ENCODE data around the gene IFT122.
"Not testable (repeated sequence)": the region's sequence is repeated elsewhere in the genome, so short reads cannot be mapped to it uniquely, and the experiment has no call there.

Gene IFT122

DNA sequence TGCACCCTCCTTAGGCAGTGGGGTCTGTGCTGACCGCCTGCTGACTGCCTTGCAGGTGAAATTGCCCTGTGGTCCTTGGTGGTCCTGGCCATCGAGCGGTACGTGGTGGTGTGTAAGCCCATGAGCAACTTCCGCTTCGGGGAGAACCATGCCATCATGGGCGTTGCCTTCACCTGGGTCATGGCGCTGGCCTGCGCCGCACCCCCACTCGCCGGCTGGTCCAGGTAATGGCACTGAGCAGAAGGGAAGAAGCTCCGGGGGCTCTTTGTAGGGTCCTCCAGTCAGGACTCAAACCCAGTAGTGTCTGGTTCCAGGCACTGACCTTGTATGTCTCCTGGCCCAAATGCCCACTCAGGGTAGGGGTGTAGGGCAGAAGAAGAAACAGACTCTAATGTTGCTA is 90.8 kb downstream of the IFT122 start:
- no peaks in the 10 kb centered on the region for H3K27me3 Mint-ChIP-seq
- no peak overlapping the region for H3K27ac Mint-ChIP-seq
- no peaks in the 10 kb centered on the region for H3K9me3 Mint-ChIP-seq (ENCODE audit: low read depth)
- no peak overlapping the region for H3K4me3 Mint-ChIP-seq
- no peaks in the 10 kb centered on the region for H3K4me1 Mint-ChIP-seq (ENCODE audit: low read depth)
- no peaks in the 10 kb centered on the region for H3K36me3 Mint-ChIP-seq

DNA sequence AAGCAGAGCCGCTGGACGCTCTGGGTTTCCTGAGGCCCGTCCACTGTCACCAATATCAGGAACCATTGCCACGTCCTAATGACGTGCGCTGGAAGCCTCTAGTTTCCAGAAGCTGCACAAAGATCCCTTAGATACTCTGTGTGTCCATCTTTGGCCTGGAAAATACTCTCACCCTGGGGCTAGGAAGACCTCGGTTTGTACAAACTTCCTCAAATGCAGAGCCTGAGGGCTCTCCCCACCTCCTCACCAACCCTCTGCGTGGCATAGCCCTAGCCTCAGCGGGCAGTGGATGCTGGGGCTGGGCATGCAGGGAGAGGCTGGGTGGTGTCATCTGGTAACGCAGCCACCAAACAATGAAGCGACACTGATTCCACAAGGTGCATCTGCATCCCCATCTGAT is 91.7 kb downstream of the IFT122 start:
- Mint-ChIP-seq H3K27ac (no peak overlapping the region), H3K27me3 (no peaks in the 10 kb centered on the region), H3K36me3 (no peaks in the 10 kb centered on the region)

DNA sequence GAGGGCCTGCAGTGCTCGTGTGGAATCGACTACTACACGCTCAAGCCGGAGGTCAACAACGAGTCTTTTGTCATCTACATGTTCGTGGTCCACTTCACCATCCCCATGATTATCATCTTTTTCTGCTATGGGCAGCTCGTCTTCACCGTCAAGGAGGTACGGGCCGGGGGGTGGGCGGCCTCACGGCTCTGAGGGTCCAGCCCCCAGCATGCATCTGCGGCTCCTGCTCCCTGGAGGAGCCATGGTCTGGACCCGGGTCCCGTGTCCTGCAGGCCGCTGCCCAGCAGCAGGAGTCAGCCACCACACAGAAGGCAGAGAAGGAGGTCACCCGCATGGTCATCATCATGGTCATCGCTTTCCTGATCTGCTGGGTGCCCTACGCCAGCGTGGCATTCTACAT is 92.2 kb downstream of the IFT122 start:
- H3K4me1 Mint-ChIP-seq (ENCODE audit: low read depth): no peaks in the 10 kb centered on the region
- H3K27me3 Mint-ChIP-seq: no peaks in the 10 kb centered on the region
- no peaks in the 10 kb centered on the region for H3K36me3 Mint-ChIP-seq
- no peaks in the 10 kb centered on the region for H3K9me3 Mint-ChIP-seq (ENCODE audit: low read depth)
- H3K4me3 Mint-ChIP-seq: no peak overlapping the region
- no peak overlapping the region for H3K27ac Mint-ChIP-seq

More for the DNA sequence above, 91.7 kb downstream of the IFT122 start:
- H3K9me3 Mint-ChIP-seq (ENCODE audit: low read depth): no peaks in the 10 kb centered on the region
- H3K4me1 Mint-ChIP-seq (ENCODE audit: low read depth): no peaks in the 10 kb centered on the region
- no peak overlapping the region for H3K4me3 Mint-ChIP-seq

DNA sequence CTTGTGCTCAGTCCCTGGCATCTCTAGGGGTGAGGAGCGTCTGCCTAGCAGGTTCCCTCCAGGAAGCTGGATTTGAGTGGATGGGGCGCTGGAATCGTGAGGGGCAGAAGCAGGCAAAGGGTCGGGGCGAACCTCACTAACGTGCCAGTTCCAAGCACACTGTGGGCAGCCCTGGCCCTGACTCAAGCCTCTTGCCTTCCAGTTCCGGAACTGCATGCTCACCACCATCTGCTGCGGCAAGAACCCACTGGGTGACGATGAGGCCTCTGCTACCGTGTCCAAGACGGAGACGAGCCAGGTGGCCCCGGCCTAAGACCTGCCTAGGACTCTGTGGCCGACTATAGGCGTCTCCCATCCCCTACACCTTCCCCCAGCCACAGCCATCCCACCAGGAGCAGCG is 93.4 kb downstream of the IFT122 start:
- Mint-ChIP-seq H3K4me3 (no peak overlapping the region), H3K9me3 (ENCODE audit: low read depth) (no peaks in the 10 kb centered on the region), H3K27ac (no peak overlapping the region), H3K4me1 (ENCODE audit: low read depth) (no peaks in the 10 kb centered on the region), H3K36me3 (no peaks in the 10 kb centered on the region), H3K27me3 (no peaks in the 10 kb centered on the region)

DNA sequence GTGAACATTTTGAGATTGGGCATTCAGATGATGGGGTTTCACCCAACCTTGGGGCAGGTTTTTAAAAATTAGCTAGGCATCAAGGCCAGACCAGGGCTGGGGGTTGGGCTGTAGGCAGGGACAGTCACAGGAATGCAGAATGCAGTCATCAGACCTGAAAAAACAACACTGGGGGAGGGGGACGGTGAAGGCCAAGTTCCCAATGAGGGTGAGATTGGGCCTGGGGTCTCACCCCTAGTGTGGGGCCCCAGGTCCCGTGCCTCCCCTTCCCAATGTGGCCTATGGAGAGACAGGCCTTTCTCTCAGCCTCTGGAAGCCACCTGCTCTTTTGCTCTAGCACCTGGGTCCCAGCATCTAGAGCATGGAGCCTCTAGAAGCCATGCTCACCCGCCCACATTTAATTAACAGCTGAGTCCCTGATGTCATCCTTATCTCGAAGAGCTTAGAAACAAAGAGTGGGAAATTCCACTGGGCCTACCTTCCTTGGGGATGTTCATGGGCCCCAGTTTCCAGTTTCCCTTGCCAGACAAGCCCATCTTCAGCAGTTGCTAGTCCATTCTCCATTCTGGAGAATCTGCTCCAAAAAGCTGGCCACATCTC is 94.5 kb downstream of the IFT122 start:
- no peaks in the 10 kb centered on the region for H3K36me3 Mint-ChIP-seq
- no peak overlapping the region for H3K27ac Mint-ChIP-seq
- no peaks in the 10 kb centered on the region for H3K27me3 Mint-ChIP-seq
- no peaks in the 10 kb centered on the region for H3K4me1 Mint-ChIP-seq (ENCODE audit: low read depth)
- no peaks in the 10 kb centered on the region for H3K9me3 Mint-ChIP-seq (ENCODE audit: low read depth)
- H3K4me3 Mint-ChIP-seq: no peak overlapping the region

DNA sequence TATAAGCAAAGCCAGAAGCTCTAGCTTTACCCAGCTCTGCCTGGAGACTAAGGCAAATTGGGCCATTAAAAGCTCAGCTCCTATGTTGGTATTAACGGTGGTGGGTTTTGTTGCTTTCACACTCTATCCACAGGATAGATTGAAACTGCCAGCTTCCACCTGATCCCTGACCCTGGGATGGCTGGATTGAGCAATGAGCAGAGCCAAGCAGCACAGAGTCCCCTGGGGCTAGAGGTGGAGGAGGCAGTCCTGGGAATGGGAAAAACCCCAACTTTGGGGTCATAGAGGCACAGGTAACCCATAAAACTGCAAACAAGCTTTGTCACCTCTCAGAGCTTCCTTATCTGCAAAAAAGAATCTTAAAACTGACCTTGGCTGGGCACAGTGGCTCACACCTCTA is 95.1 kb downstream of the IFT122 start:
- Mint-ChIP-seq H3K27me3 (no peaks in the 10 kb centered on the region), H3K4me3 (no peak overlapping the region), H3K9me3 (ENCODE audit: low read depth) (no peaks in the 10 kb centered on the region), H3K27ac (no peak overlapping the region), H3K36me3 (no peaks in the 10 kb centered on the region), H3K4me1 (ENCODE audit: low read depth) (no peaks in the 10 kb centered on the region)

DNA sequence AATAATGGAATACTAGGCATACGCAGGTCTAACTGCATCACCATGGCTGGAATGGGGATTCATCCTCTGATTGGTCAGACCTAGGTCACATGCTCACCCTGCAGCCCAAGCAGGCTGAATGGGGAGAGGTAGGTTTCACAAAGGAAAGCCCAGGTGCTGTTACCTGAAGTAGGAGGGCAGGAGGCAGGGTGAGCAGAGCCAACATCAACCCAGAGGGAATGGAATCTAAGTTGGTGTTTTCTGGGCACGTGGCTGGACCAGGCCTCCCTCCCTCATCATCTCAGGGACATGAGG is 96.3 kb downstream of the IFT122 start:
- Mint-ChIP-seq H3K27ac (no peak overlapping the region), H3K27me3 (no peaks in the 10 kb centered on the region), H3K4me1 (ENCODE audit: low read depth) (no peaks in the 10 kb centered on the region)

DNA sequence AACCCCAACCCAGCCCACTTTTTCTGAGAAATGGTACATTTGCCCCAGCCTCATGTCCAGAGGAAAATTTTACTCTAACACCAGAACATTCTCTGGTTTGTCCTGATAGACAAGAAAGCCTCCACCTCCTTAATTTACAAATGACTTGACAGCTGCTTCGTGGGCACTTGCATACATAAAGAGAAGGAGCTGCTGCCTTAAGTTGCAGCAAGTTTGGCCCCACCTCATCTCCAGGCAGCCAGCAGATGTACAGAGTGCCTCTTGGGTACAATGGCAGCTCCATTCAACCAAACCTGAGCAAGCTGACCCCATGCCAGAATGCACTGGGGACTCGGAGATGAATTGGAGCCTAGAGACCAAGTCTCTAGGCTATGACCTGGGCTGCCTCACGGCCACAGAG is 96.8 kb downstream of the IFT122 start:
- H3K27me3 Mint-ChIP-seq: no peaks in the 10 kb centered on the region
- H3K4me1 Mint-ChIP-seq (ENCODE audit: low read depth): no peaks in the 10 kb centered on the region
- no peaks in the 10 kb centered on the region for H3K36me3 Mint-ChIP-seq
- no peaks in the 10 kb centered on the region for H3K9me3 Mint-ChIP-seq (ENCODE audit: low read depth)
- no peak overlapping the region for H3K27ac Mint-ChIP-seq
- H3K4me3 Mint-ChIP-seq: no peak overlapping the region

More for the DNA sequence above, 96.3 kb downstream of the IFT122 start:
- H3K36me3 Mint-ChIP-seq: no peaks in the 10 kb centered on the region
- no peaks in the 10 kb centered on the region for H3K9me3 Mint-ChIP-seq (ENCODE audit: low read depth)
- no peak overlapping the region for H3K4me3 Mint-ChIP-seq

DNA sequence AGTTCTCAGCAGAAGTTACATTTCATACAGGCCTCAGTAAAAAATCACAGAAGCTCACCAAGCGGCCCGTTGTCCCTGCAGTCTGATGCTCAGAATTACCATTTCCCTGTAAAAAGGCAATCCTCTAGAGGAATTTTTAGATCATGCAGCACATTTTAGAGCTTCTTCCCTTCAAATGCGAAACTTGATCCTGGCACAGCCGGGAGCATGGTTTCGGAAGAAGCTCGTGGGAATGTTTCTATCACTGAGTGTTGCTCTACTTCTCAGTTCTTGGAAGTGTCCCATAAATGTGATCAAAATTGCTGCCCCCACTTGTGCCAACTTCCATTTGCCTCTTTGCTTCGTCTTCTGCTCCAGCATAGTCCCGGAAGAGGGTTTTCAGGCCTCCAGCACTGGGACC is 99.2 kb downstream of the IFT122 start:
- Mint-ChIP-seq H3K36me3 (no peaks in the 10 kb centered on the region), H3K4me3 (no peak overlapping the region), H3K4me1 (ENCODE audit: low read depth) (no peaks in the 10 kb centered on the region), H3K27ac (no peak overlapping the region), H3K9me3 (ENCODE audit: low read depth) (no peaks in the 10 kb centered on the region), H3K27me3 (no peaks in the 10 kb centered on the region)

DNA sequence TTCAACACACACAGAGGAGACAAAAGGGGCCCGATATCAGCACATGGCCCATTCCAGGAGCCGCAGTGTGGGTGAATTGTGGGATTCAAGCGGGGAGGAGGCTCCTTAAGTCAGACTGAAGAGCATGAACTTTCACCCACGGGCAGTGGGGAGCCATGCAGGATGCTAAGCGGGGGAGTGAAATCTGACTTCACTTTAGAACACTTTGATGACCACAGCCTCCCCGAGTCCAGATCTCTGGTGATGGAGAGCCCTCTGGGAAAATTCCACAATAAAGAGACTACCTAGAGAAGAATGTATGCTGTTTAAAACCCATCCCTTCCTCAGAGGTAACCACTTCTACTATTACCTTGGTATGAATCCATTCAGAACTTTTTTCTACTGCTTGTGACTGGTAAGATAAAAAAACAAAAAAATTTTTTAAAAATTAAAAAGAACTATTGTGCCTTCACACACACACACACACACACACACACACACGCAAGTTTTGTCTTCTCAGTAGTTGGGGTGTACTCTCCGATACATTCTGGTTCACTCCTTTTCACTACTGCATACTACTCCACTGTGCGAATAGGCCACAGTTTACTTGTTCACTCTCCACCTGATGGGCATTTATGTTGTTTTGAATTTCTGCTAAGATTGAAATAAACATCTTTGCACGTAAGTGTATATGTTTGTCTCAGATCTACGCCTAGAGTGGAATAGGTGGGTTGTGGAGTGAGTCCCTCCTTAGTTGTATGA is 100.9 kb downstream of the IFT122 start:
- no peaks in the 10 kb centered on the region for H3K4me1 Mint-ChIP-seq (ENCODE audit: low read depth)
- H3K36me3 Mint-ChIP-seq: no peaks in the 10 kb centered on the region
- no peaks in the 10 kb centered on the region for H3K9me3 Mint-ChIP-seq (ENCODE audit: low read depth)
- no peak overlapping the region for H3K27ac Mint-ChIP-seq
- H3K27me3 Mint-ChIP-seq: no peaks in the 10 kb centered on the region
- H3K4me3 Mint-ChIP-seq: no peak overlapping the region

DNA sequence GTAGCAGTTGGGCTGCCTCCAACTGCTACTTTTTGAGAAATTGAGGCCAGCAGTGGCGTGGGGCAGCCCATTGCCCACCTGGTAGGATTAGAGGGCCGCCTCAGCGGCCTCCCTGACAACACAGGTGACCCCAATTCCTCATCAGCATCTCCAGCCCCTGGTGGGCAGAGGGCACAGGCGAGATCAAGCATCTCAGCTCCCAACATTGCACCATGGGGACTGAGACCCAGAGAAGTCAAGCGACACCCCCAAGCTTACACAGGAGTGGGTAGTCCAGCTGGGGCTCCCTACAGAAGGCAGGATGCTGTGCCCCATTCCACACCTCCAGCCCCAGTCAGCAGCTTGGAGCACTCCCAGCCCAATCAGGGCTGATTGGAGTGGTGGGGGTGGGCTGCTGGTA is 102.7 kb downstream of the IFT122 start:
- no peaks in the 10 kb centered on the region for H3K9me3 Mint-ChIP-seq (ENCODE audit: low read depth)
- H3K4me1 Mint-ChIP-seq (ENCODE audit: low read depth): no peaks in the 10 kb centered on the region
- no peaks in the 10 kb centered on the region for H3K36me3 Mint-ChIP-seq
- no peak overlapping the region for H3K4me3 Mint-ChIP-seq
- H3K27me3 Mint-ChIP-seq: no peaks in the 10 kb centered on the region
- no peak overlapping the region for H3K27ac Mint-ChIP-seq

DNA sequence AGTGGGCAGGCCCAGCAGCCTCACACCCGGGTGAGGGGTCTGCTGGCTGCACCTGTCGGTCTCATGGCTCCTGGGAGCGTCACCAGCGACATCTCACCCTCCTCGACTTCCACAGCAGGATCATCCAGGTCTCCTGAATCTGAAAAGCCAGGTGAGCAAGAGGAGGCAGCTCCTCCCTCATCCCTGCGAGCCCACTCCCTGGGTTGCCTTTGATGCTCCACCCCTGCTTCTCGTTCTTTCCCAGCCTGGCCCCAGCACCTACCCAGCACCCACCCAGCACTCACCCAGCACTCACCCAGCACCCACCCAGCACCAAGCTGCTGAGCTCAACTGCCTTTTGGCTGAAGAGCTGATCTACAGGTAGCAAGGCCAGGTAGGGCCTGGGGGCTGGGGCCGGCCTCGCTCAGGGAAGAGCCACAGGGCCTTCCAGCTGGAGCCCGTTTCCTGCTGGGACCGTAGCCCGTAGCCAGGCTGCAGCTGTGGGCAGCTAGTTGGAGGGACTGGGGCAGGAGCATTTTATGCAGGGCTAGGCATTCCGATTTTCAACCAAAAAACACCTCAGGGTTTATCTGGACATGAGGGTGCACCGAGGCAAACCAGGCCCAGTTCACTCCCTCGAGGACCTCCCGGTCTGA is 103.2 kb downstream of the IFT122 start, which contains the start of gene H1-8:
H1-8 (plus strand) TSS at position 20 of the 635 bp plus-strand sequence; CDS start at position 64, 44 bp downstream.
- Mint-ChIP-seq H3K27ac (no peak within 1 kb of the TSS), H3K4me1 (ENCODE audit: low read depth) (no peaks in the 10 kb centered on the region), H3K36me3 (no peaks in the 10 kb centered on the region), H3K9me3 (ENCODE audit: low read depth) (no peaks in the 10 kb centered on the region), H3K4me3 (no peak within 1 kb of the TSS), H3K27me3 (no peaks in the 10 kb centered on the region)

DNA sequence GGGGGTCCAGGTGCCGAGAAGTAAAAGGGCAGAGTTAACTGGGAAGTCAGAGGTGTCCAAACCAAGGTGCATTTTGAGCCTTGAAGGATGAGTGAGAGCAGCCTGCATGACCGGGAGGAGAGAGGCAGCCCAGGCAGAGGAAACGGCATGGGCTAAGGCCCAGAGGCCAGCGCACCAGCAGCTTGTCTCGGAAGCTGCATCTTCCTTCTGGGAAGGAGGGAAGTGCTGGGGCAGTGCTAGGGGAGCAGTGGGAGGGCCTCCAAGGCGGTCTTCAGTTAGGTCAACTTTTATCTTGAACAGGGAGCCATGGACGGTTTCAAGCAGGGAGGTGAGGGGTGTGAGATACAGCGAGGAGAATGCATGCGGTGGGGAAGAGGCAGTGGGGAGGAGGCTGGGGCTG is 104.0 kb downstream of the IFT122 start:
- no peaks in the 10 kb centered on the region for H3K4me1 Mint-ChIP-seq (ENCODE audit: low read depth)
- H3K9me3 Mint-ChIP-seq (ENCODE audit: low read depth): no peaks in the 10 kb centered on the region

DNA sequence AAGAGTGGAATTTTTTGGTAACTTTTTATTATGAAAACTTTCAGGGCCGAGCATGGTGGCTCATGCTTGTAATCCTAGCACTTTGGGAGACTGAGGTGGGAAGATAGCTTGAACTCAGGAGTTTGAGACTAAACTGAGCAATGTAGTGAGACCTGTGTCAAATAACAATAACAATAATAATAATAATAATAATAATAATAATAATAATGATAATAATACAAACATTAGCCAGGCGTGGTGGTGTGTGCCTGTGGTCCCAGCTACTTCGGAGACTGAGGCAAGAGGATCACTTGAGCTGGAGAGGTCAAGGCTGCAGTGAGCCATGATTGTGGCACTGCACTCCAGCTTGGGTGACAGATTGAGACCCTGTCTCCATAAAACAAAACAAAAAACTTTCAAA is 105.9 kb downstream of the IFT122 start:
- not testable (repeated sequence) for H3K9me3 Mint-ChIP-seq (ENCODE audit: low read depth); H3K36me3 Mint-ChIP-seq; H3K27me3 Mint-ChIP-seq; H3K4me1 Mint-ChIP-seq (ENCODE audit: low read depth); H3K27ac Mint-ChIP-seq; H3K4me3 Mint-ChIP-seq

More for the DNA sequence above, 104.0 kb downstream of the IFT122 start:
- Mint-ChIP-seq H3K36me3 (no peaks in the 10 kb centered on the region), H3K27me3 (no peaks in the 10 kb centered on the region), H3K27ac (no peak overlapping the region), H3K4me3 (no peak overlapping the region)

DNA sequence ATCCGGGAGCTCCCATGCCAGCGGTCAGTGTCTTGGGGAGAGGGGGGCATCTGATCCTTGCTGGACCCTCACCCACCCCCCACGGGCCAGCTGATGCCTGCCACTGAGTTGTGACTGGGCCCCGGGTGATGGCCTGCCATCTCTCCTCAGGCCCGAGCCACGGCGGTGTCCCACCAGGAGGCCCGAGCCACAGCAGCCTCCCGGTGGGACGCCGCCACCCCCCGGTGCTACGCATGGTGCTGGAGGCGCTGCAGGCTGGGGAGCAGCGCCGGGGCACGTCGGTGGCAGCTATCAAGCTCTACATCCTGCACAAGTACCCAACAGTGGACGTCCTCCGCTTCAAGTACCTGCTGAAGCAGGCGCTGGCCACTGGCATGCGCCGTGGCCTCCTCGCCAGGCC is 107.2 kb downstream of the IFT122 start:
- no peak overlapping the region for H3K27ac Mint-ChIP-seq
- no peaks in the 10 kb centered on the region for H3K36me3 Mint-ChIP-seq
- no peaks in the 10 kb centered on the region for H3K27me3 Mint-ChIP-seq
- H3K4me3 Mint-ChIP-seq: no peak overlapping the region
- H3K4me1 Mint-ChIP-seq (ENCODE audit: low read depth): no peaks in the 10 kb centered on the region
- no peaks in the 10 kb centered on the region for H3K9me3 Mint-ChIP-seq (ENCODE audit: low read depth)

Measured in activated naive CD8-positive, alpha-beta T cell (primary cell).